DND-41 (cell line): ENCODE measurements around the gene STRIP1.
A peak's percentile ranks its signal among the peaks of the same experiment; 100 is the strongest.

Experiments
- ATAC-seq: fragments of 200-7000 bp; cut with Tn5 transposase; 3 replicates; pipeline ENCODE4 v1.9.1; 2021; ENCODE audit warnings: low read depth; ENCODE audit not compliant: insufficient read depth
- DNase-seq: peaks from one replicate; pipeline ENCODE4 v3.0.0-alpha.2; 2020
- H2AFZ ChIP-seq: 2 replicates; pipeline ENCODE4 v1.6.0; 2012; ENCODE audit warnings: low read depth, low read length
- H3K27ac ChIP-seq: 2 replicates; pipeline ENCODE4 v1.5.1; 2012; ENCODE audit warnings: low read length, inconsistent platforms
- H3K27me3 ChIP-seq: fragments of 200-600 bp; sonication (generic); 2 replicates; pipeline ENCODE4 v1.6.0; 2012; ENCODE audit warnings: low read length, mild to moderate bottlenecking, inconsistent platforms; ENCODE audit not compliant: insufficient read depth, poor library complexity
- H3K36me3 ChIP-seq: 2 replicates; pipeline ENCODE4 v1.5.1; 2012; ENCODE audit warnings: low read length, inconsistent platforms; ENCODE audit not compliant: insufficient read depth
- H3K4me1 ChIP-seq: 2 replicates; pipeline ENCODE4 v1.5.1; 2012; ENCODE audit warnings: mild to moderate bottlenecking, low read length; ENCODE audit not compliant: insufficient read depth
- H3K4me2 ChIP-seq: 2 replicates; pipeline ENCODE4 v1.6.0; 2012; ENCODE audit warnings: mild to moderate bottlenecking, moderate library complexity, low read length, inconsistent platforms; ENCODE audit not compliant: insufficient read depth
- H3K4me3 ChIP-seq, 2 experiments: fragments of 200-600 bp in 1 of 2; shearing (Covaris generic) in 1 of 2; 2 replicates each; pipeline ENCODE4 v1.5.1; 2012 to 2016; ENCODE audit warnings: inconsistent platforms in 2 of 2, low read length in 2 of 2, mild to moderate bottlenecking in 2 of 2, low read depth in 1 of 2, moderate library complexity in 1 of 2
- H3K79me2 ChIP-seq: 2 replicates; pipeline ENCODE4 v1.6.0; 2012; ENCODE audit warnings: low read length, inconsistent platforms; ENCODE audit not compliant: insufficient read depth
- H3K9ac ChIP-seq: 2 replicates; pipeline ENCODE4 v1.6.0; 2012; ENCODE audit warnings: low read depth, mild to moderate bottlenecking, inconsistent platforms, low read length, moderate library complexity
- H3K9me3 ChIP-seq: 2 replicates; pipeline ENCODE4 v1.5.1; 2012; ENCODE audit warnings: low read length, moderate library complexity, mild to moderate bottlenecking, inconsistent platforms; ENCODE audit not compliant: insufficient read depth, severe bottlenecking
- H4K20me1 ChIP-seq: 2 replicates; pipeline ENCODE4 v1.6.0; 2012; ENCODE audit warnings: low read length; ENCODE audit not compliant: insufficient read depth
- EZH2 ChIP-seq: IDR thresholded peaks from 3 replicates; pipeline ENCODE4 v1.6.1; 2012; ENCODE audit warnings: borderline replicate concordance, low read depth, mild to moderate bottlenecking, moderate library complexity, low read length, inconsistent platforms; ENCODE audit not compliant: severe bottlenecking
- TF ChIP-seq, protein P1 (sequence below): IDR thresholded peaks from 2 replicates; pipeline ENCODE4 v1.5.1; 2012; ENCODE audit warnings: borderline replicate concordance, low read length, moderate library complexity, mild to moderate bottlenecking; ENCODE audit not compliant: poor library complexity, severe bottlenecking; ENCODE audit errors: extremely low read depth

STRIP1 gene

DNA sequence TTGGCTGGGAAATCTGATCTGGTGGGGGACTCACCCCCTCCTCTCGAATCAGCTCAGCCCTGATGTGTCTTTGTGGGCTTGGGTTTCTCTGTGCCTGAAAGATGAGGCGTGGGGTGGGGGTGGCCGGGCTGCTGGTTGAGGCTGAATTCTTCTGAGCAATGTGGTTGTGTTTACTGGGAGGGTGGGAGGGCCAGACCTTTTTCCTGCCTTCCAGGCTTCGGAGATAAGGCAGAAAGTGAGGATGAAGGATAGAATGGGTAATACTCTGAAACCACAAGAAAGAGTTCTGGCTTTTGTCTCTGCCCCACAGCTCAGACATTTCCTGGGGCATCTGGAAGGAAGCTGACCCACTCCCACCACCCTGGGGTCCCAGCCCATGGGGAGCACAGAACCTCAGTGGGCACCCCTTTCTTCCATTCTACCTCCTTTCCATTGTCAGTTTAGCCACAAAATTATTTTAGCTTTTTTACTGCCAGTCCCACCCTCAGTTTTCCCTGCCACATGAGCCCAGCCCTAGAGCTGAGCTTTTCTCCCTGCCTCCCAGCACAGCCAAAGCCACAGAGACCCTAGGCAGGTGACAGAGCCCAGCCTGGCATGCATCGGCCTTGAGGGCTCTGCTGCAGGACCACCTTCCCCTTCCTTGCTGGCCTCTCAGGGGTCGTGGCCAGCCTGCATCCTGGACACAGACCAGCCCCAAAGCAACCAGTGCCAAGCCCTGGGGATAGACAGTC, 24.9 kb downstream of the STRIP1 start:
- Histone ChIP-seq H3K36me3 (peaks cover 46% of the 10 kb centered on the region), H3K4me2 (no peak overlapping the region), H4K20me1 (peaks cover 5% of the 10 kb centered on the region; the same call in 1 of the 2 replicates), H3K9me3 (no peaks in the 10 kb centered on the region), H3K27me3 (no peaks in the 10 kb centered on the region), H3K27ac (no peak overlapping the region), H2AFZ (no peak overlapping the region), H3K4me3 (no peak overlapping the region), H3K4me1 (no peaks in the 10 kb centered on the region), H3K79me2 (no peaks in the 10 kb centered on the region), H3K9ac (no peak overlapping the region)
- no peak for DNase-seq
- TF ChIP-seq, protein P1, sequence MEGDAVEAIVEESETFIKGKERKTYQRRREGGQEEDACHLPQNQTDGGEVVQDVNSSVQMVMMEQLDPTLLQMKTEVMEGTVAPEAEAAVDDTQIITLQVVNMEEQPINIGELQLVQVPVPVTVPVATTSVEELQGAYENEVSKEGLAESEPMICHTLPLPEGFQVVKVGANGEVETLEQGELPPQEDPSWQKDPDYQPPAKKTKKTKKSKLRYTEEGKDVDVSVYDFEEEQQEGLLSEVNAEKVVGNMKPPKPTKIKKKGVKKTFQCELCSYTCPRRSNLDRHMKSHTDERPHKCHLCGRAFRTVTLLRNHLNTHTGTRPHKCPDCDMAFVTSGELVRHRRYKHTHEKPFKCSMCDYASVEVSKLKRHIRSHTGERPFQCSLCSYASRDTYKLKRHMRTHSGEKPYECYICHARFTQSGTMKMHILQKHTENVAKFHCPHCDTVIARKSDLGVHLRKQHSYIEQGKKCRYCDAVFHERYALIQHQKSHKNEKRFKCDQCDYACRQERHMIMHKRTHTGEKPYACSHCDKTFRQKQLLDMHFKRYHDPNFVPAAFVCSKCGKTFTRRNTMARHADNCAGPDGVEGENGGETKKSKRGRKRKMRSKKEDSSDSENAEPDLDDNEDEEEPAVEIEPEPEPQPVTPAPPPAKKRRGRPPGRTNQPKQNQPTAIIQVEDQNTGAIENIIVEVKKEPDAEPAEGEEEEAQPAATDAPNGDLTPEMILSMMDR = no peak
- TF ChIP-seq EZH2 = no peak
- ATAC-seq = no peak

DNA sequence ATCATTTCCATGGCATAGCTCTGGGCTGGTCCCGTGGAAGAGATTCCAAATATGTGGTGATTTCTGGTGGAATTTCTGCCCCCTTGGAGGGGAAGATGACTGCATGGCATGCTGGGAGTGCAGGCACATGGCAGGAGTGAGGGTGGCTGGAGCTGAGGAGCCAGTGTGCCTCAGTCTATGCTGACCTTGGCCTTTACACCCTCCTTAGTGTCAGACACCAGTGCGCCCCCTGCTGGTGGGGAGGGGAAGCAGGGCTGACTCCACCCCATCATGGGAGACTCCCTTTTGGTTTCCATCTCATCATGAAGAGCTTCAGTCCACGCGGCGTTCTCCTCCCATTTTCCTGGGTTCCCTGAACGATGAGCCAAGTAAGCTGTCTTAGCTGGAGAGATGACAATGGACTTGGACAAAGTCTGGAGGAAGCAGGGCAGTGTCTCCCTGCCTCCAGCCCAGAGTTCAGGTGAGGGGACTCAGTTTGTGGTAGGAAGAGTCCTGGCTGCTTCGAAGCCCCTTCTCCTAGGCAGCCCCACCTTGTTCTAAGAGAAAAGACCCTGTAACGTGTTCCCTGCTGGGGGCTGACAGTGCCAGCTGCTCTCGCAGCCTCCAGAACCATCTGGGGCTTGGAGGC, 25.7 kb downstream of the STRIP1 start:
- H3K79me2 ChIP-seq = no peaks in the 10 kb centered on the region
- peak; percentile 79 for ATAC-seq
- peak; percentile 69 for DNase-seq
- H3K4me2 ChIP-seq = no peak overlapping the region
- H3K9ac ChIP-seq = no peak overlapping the region
- no peak overlapping the region for H2AFZ ChIP-seq
- no peak overlapping the region for H3K27ac ChIP-seq
- H3K36me3 ChIP-seq = peaks cover 38% of the 10 kb centered on the region
- H3K27me3 ChIP-seq = no peaks in the 10 kb centered on the region
- no peaks in the 10 kb centered on the region; the same call in 1 of the 2 replicates for H4K20me1 ChIP-seq
- no peak overlapping the region for H3K4me3 ChIP-seq
- H3K4me1 ChIP-seq = no peaks in the 10 kb centered on the region
- TF ChIP-seq, protein P1 = peak; percentile 96
- TF ChIP-seq EZH2 = no peak
- H3K9me3 ChIP-seq = no peaks in the 10 kb centered on the region

DNA sequence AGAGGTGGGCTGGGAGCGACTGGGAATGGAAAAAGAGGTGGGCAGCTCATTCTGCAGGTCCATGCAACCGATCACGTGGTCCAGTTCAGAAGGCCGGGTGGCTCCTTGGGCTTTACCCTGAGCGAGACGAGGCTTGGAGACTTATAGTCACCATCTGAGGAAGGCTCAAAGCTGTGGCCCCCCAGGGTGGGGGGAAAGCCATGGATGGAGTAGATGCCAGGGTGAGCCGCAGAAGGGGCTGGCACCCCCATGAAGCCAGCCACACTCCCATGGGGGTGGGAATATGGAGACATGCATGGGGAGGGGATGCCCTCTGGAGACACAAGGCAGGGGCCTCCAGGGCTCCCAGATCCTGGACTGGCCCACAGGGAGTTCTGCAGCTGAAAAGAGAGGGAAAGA, 26.2 kb downstream of the STRIP1 start:
- Histone ChIP-seq H3K79me2 (no peaks in the 10 kb centered on the region), H3K27me3 (no peaks in the 10 kb centered on the region), H3K4me1 (no peaks in the 10 kb centered on the region), H3K27ac (no peak overlapping the region), H3K36me3 (peaks cover 33% of the 10 kb centered on the region), H2AFZ (no peak overlapping the region), H3K9ac (no peak overlapping the region), H3K9me3 (no peaks in the 10 kb centered on the region), H3K4me2 (no peak overlapping the region), H4K20me1 (no peaks in the 10 kb centered on the region; the same call in 1 of the 2 replicates), H3K4me3 (no peak overlapping the region)
- DNase-seq = no peak
- no peak for ATAC-seq
- TF ChIP-seq, protein P1 = no peak
- no peak for TF ChIP-seq EZH2
